Stimulated activated CD8-positive, alpha-beta memory T cell treated with anti-CD3 and anti-CD28 coated beads, Interleukin-7, amount 100 ng/mL, for 48 hours (primary cell): ENCODE data around the gene FAM83E.

Source experiments
- DNase-seq, 2 donors: peaks; one replicate each; pipeline ENCODE4 v3.0.0-alpha.2; 2020; ENCODE audit warnings: low read depth in 1 of 2; ENCODE audit errors: extremely low read depth in 1 of 2

Gene FAM83E

GRCh38 chr19:48629599-48630295 is 14.9 kb upstream of the FAM83E start:
- no peak for DNase-seq

GRCh38 chr19:48629297-48629598 is 14.4 kb upstream of the FAM83E start:
- no peak for DNase-seq

DNA sequence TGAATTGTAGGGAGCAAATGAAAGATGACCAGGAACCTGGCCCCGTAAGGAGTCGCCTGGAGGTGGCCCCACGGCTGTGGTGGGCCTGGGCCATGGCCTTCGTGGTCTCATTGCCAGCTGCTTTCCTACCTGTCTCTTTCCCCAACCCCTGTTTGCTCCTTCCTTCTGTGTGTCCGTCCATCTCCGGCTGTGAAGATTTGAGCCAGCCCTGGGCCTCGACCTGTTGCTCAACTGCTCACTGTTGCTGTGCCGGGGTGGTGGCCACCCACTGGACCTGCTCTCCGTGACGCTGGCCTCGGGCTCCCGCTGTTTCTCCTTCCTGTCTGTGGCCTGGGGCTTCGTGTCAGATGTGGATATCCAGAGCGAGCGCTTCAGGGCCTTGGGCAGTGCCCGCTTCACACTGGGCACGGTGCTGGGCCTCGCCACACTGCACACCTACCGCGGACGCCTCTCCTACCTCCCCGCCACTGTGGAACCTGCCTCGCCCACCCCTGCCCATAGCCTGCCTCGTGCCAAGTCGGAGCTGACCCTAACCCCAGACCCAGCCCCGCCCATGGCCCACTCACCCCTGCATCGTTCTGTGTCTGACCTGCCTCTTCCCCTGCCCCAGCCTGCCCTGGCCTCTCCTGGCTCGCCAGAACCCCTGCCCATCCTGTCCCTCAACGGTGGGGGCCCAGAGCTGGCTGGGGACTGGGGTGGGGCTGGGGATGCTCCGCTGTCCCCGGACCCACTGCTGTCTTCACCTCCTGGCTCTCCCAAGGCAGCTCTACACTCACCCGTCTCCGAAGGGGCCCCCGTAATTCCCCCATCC is 13.8 kb upstream of the FAM83E start:
- DNase-seq = no peak

GRCh38 chr19:48627865-48628314 is 13.0 kb upstream of the FAM83E start:
- no peak for DNase-seq

- DNase-seq = no peak
Observed at GRCh38 chr19:48627201-48627864, 12.5 kb upstream of the FAM83E start.

DNA sequence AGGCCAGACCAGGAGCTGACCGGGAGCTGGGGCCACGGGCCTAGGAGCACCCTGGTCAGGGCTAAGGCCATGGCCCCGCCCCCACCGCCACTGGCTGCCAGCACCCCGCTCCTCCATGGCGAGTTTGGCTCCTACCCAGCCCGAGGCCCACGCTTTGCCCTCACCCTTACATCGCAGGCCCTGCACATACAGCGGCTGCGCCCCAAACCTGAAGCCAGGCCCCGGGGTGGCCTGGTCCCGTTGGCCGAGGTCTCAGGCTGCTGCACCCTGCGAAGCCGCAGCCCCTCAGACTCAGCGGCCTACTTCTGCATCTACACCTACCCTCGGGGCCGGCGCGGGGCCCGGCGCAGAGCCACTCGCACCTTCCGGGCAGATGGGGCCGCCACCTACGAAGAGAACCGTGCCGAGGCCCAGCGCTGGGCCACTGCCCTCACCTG is 11.0 kb upstream of the FAM83E start:
- DNase-seq = no peak

DNA sequence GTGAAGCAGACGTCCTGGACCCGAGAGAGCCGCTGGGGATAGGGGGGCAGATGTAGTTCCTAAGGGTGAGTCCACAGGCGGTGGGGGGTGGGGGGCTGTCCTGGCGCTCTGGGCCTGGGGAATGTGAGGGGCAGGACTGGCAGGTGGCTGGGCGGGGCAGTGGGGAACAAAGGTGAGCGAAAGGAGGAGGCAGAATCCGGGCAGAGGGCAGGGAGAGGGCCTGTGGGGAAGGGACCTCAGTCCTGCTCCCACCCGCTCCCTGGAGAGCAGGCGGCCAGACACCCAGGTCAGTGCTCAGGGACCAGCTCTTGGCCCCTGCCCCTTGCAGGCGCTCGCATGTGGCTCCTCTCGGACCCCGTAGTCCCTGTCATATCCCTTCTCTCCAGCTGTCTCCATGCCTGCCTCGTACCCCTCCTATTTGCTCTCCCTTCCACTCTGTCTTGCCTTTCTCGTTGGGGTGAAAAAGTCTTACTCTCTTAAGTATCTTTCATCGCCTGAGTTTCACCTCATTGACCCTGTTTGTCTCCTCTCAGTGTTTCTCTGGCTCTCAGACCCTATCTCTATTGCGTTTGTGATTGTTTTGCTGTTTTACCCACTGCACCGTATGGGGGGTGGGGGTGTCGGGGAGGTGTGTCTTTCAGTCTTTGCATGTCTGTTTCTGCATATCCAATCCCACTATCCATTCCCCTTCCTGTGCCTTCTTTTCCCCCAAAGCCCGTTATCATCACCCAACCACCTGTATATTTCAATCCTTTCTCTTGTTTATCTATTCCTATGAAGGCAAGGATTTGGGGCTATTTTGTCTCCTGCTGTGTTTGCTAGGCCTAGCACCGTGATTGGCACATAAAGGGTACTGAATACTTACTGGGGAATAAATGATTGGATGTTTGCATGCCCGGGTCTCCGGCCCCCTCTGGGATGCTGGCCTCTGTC is 10.2 kb upstream of the FAM83E start:
- no peak for DNase-seq

GRCh38 chr19:48624067-48624594 is 9.3 kb upstream of the FAM83E start:
- peak; percentile 97 to 98 for DNase-seq

GRCh38 chr19:48623556-48624066 is 8.7 kb upstream of the FAM83E start:
- DNase-seq = no peak

- DNase-seq = no peak
Observed at GRCh38 chr19:48619692-48620585, 5.1 kb upstream of the FAM83E start.

GRCh38 chr19:48618916-48619691 is 4.2 kb upstream of the FAM83E start, which contains the start of the genes RPL18 and SPHK2:
Gene RPL18, minus strand, starts transcription at chr19:48619178. Its CDS starts 35 bp downstream, at chr19:48619143.
Gene SPHK2, plus strand, starts transcription at chr19:48619506. Its CDS starts 1,009 bp downstream, at chr19:48620515.
- peak; percentile 93 to 94 for DNase-seq

GRCh38 chr19:48618278-48618915 is 3.5 kb upstream of the FAM83E start:
- no peak for DNase-seq

GRCh38 chr19:48617146-48617937 is 2.5 kb upstream of the FAM83E start:
- no peak for DNase-seq

- no peak for DNase-seq
Observed at GRCh38 chr19:48616491-48617056, 1.7 kb upstream of the FAM83E start.

DNA sequence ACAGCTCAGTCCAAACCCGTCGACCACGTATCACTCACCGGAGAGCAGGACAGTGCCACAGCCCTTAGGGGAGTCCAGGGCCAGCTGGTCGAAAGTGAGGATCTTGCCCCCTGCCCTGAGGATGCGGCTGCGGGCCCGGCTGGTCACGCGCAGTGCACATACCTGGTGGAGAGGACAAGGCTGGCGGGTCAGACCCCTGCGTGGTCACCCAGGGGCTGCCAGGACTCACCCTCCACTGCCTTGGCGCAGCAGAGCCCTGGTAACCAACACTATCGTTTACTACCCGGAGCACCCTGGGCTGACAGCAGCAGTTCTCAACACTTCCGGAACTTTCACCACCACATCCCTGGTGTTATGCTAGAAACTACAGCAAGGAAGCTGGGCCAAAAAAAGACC is 1.2 kb upstream of the FAM83E start:
- DNase-seq = no peak

GRCh38 chr19:48615231-48616040 is 560 bp upstream of the FAM83E start:
- no peak for DNase-seq
